Thyroid gland (tissue), 4 donors: ENCODE results near the gene AARSD1.

Source experiments
- POLR2A ChIP-seq, 2 donors: fragments of 450-650 bp; IDR thresholded peaks; one replicate each; pipeline ENCODE4 v1.6.1; 2017; ENCODE audit warnings: antibody characterized with exemption in 2 of 2, mild to moderate bottlenecking in 2 of 2, moderate library complexity in 1 of 2
- TF ChIP-seq, protein P1 (sequence below), 6 experiments: fragments of 200-600 bp in 3 of 6; fragments of 450-650 bp in 3 of 6; sonication (generic) in 3 of 6; IDR thresholded peaks; one replicate each; pipeline ENCODE4 v1.5.1; 2016 to 2019; ENCODE audit warnings: antibody characterized with exemption in 6 of 6, mild to moderate bottlenecking in 2 of 6, inconsistent platforms in 1 of 6, moderate library complexity in 1 of 6

DNA sequence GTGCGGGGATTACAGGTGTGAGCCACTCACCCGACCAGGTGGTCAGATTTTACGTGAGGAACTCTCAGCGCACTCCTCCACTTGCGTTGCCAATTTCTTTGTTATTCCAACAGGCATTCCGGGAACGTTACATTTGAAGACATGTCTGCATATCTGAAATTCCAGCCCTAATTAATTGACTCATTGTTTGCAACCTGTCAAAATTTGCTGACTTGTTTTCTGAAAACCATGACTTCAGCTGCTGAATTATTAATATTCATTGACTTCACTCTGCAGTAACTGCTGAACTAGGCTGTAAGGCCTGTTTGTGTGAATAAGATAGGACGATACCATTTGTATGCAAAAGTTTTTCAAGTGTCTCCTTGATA is 47.0 kb downstream of the AARSD1 start:
- TF ChIP-seq, protein P1, sequence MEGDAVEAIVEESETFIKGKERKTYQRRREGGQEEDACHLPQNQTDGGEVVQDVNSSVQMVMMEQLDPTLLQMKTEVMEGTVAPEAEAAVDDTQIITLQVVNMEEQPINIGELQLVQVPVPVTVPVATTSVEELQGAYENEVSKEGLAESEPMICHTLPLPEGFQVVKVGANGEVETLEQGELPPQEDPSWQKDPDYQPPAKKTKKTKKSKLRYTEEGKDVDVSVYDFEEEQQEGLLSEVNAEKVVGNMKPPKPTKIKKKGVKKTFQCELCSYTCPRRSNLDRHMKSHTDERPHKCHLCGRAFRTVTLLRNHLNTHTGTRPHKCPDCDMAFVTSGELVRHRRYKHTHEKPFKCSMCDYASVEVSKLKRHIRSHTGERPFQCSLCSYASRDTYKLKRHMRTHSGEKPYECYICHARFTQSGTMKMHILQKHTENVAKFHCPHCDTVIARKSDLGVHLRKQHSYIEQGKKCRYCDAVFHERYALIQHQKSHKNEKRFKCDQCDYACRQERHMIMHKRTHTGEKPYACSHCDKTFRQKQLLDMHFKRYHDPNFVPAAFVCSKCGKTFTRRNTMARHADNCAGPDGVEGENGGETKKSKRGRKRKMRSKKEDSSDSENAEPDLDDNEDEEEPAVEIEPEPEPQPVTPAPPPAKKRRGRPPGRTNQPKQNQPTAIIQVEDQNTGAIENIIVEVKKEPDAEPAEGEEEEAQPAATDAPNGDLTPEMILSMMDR (IDR thresholded peaks at IDR 0.05), result no peak
- no peak for TF ChIP-seq POLR2A (IDR thresholded peaks at IDR 0.05)
